Measurements from ENCODE around the gene MAN1A2.

DNA sequence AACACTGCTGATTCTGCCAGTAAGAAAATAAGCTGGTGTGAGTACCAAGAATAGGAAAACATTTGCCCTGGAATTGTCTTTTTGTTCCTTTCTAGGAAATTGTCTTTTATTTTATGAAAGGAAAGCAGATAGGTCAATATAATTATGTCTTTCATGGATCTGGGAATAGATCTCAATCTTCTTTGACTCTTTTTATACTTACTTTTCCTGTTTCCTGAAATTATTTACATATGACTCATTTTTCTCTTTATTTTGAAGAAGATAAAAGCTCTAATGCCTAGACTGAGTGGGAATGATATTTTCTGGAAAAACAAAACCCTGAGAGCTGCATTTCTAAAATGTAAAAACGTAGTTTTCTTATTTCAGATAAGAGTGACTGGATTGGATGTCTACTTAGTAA lies 100.1 kb downstream of the MAN1A2 start:
- no peak for TF ChIP-seq EZH2 (IDR thresholded peaks at IDR 0.05)
- TF ChIP-seq, protein P1, sequence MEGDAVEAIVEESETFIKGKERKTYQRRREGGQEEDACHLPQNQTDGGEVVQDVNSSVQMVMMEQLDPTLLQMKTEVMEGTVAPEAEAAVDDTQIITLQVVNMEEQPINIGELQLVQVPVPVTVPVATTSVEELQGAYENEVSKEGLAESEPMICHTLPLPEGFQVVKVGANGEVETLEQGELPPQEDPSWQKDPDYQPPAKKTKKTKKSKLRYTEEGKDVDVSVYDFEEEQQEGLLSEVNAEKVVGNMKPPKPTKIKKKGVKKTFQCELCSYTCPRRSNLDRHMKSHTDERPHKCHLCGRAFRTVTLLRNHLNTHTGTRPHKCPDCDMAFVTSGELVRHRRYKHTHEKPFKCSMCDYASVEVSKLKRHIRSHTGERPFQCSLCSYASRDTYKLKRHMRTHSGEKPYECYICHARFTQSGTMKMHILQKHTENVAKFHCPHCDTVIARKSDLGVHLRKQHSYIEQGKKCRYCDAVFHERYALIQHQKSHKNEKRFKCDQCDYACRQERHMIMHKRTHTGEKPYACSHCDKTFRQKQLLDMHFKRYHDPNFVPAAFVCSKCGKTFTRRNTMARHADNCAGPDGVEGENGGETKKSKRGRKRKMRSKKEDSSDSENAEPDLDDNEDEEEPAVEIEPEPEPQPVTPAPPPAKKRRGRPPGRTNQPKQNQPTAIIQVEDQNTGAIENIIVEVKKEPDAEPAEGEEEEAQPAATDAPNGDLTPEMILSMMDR (IDR thresholded peaks at IDR 0.05 in 2 of 3, conservative IDR thresholded peaks at IDR 0.05 in 1 of 3; ENCODE audit: borderline replicate concordance in 1 of 3, insufficient read depth in 1 of 3, low read depth in 2 of 3, low read length in 2 of 3): no peak
- TF ChIP-seq POLR2AphosphoS5 (IDR thresholded peaks at IDR 0.05; ENCODE audit: low read depth, low read length): no peak
- TF ChIP-seq FOSL1 (IDR thresholded peaks at IDR 0.05; ENCODE audit: low read depth): no peak
- no peak for TF ChIP-seq EZH2phosphoT487 (IDR thresholded peaks at IDR 0.05; ENCODE audit: borderline replicate concordance)
- TF ChIP-seq YY1 (IDR thresholded peaks at IDR 0.05; ENCODE audit: extremely low read depth, insufficient replicate concordance, low read depth, low read length): no peak
- TF ChIP-seq ZNF274 (IDR thresholded peaks at IDR 0.05; ENCODE audit: low read depth, low read length): no peak
- TF ChIP-seq POLR2A (IDR thresholded peaks at IDR 0.05; ENCODE audit: borderline replicate concordance, extremely low read depth, insufficient read depth, insufficient read length): no peak
- TF ChIP-seq EGR1 (IDR thresholded peaks at IDR 0.05; ENCODE audit: low read depth): no peak
- TF ChIP-seq, protein P2, sequence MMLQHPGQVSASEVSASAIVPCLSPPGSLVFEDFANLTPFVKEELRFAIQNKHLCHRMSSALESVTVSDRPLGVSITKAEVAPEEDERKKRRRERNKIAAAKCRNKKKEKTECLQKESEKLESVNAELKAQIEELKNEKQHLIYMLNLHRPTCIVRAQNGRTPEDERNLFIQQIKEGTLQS (IDR thresholded peaks at IDR 0.05): no peak
- TF ChIP-seq, protein P3, sequence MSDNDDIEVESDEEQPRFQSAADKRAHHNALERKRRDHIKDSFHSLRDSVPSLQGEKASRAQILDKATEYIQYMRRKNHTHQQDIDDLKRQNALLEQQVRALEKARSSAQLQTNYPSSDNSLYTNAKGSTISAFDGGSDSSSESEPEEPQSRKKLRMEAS (IDR thresholded peaks at IDR 0.05): no peak
- no peak for TF ChIP-seq SRF (IDR thresholded peaks at IDR 0.05; ENCODE audit: low read depth)
- TF ChIP-seq, protein P4, sequence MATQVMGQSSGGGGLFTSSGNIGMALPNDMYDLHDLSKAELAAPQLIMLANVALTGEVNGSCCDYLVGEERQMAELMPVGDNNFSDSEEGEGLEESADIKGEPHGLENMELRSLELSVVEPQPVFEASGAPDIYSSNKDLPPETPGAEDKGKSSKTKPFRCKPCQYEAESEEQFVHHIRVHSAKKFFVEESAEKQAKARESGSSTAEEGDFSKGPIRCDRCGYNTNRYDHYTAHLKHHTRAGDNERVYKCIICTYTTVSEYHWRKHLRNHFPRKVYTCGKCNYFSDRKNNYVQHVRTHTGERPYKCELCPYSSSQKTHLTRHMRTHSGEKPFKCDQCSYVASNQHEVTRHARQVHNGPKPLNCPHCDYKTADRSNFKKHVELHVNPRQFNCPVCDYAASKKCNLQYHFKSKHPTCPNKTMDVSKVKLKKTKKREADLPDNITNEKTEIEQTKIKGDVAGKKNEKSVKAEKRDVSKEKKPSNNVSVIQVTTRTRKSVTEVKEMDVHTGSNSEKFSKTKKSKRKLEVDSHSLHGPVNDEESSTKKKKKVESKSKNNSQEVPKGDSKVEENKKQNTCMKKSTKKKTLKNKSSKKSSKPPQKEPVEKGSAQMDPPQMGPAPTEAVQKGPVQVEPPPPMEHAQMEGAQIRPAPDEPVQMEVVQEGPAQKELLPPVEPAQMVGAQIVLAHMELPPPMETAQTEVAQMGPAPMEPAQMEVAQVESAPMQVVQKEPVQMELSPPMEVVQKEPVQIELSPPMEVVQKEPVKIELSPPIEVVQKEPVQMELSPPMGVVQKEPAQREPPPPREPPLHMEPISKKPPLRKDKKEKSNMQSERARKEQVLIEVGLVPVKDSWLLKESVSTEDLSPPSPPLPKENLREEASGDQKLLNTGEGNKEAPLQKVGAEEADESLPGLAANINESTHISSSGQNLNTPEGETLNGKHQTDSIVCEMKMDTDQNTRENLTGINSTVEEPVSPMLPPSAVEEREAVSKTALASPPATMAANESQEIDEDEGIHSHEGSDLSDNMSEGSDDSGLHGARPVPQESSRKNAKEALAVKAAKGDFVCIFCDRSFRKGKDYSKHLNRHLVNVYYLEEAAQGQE (IDR thresholded peaks at IDR 0.05; ENCODE audit: low read depth): no peak

Measured in HCT116 (cell line).